HG03575 (cell line): ENCODE data around the gene EIF1AY.
"Not testable (repeated sequence)": the region's sequence is repeated elsewhere in the genome, so short reads cannot be mapped to it uniquely, and the experiment has no call there.

Experiments
- ATAC-seq: cut with Tn5 transposase; IDR thresholded peaks from one replicate; pipeline ENCODE4 v1.9.1; 2021; ENCODE audit not compliant: unreplicated experiment, insufficient number of reproducible peaks, low FRiP score; ENCODE audit errors: extremely low read depth

EIF1AY gene

DNA sequence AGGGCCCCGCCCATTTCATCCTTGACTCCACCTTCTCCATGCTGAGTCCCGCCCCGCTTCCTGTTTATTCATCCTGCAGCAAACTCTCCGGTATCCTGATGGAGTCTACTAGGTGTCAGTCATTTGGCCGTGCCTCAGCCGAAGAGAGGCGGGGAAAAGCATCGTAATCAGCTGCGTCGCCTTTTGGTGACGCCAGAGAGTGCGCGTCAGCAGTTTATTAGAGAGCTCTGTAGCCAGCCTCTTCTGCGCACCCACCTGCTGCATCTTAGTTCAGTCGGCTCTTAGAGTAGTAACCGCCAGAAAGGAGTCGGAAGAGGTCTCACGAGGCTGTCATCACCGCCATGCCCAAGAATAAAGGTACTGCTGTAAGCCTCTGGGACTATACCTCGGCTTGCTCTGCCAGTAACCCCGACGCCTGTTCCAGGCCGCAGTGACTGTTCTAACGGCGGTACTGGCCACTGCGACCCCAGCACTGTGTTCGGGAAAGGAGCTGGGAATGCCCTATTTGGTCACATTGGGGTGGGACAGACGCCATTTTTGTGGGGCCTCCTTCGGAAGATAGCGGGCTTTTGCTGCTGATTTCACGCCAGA, at the start of gene EIF1AY:
TSS of gene EIF1AY (plus strand) at position 246 of the 591 bp plus-strand sequence. CDS start at position 342, 96 bp downstream.
- ATAC-seq: no peak

DNA sequence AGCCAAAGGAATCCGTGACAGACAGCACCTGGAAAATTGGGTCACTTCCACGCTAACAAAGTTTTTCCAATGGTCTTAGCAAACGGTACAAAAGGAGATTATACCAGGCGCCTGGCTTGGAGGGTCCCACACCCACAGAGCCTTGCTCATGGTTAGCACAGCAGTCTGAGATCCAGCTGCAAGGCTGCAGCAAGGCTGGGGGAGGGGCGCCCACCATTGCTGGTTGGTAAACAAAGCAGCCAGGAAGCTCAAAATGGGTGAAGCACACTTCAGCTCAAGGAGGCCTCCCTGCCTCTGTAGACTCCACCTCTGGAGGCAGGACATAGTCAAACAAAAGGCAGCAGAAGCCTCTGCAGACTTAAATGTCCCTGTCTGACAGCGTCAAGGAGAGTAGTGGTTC, 47.1 kb upstream of the EIF1AY start:
- ATAC-seq: no peak

- no peak for ATAC-seq
Measured at GRCh38 chrY:20538186-20538585, 37.4 kb upstream of the EIF1AY start.

GRCh38 chrY:20538933-20539332, 36.6 kb upstream of the EIF1AY start:
- ATAC-seq: no peak

GRCh38 chrY:20544451-20544960, 31.1 kb upstream of the EIF1AY start:
- no peak for ATAC-seq

- no peak for ATAC-seq
Measured at GRCh38 chrY:20546071-20546470, 29.5 kb upstream of the EIF1AY start.

GRCh38 chrY:20549289-20549688, 26.3 kb upstream of the EIF1AY start:
- no peak for ATAC-seq

GRCh38 chrY:20551840-20552239, 23.7 kb upstream of the EIF1AY start:
- ATAC-seq: no peak

DNA sequence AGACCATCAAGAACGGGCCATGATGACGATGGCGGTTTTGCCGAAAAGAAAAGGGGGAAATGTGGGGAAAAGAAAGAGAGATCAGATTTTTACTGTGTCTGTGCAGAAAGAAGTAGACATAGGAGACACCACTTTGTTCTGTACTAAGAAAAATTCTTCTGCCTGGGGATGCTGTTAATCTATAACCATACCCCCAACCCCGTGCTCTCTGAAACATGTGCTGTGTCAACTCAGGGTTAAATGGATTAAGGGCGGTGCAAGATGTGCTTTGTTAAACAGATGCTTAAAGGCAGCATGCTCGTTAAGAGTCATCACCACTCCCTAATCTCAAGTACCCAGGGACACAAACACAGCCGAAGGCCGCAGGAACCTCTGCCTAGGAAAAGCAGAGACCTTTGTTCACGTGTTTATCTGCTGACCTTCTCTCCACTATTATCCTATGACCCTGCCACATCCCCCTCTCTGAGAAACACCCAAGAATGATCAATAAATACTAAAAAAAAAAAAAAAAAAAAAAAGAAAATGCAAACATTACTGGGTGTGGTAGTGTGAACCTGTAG, 22.7 kb upstream of the EIF1AY start:
- ATAC-seq: not testable (repeated sequence)

- ATAC-seq: no peak
Measured at GRCh38 chrY:20555820-20556219, 19.8 kb upstream of the EIF1AY start.

DNA sequence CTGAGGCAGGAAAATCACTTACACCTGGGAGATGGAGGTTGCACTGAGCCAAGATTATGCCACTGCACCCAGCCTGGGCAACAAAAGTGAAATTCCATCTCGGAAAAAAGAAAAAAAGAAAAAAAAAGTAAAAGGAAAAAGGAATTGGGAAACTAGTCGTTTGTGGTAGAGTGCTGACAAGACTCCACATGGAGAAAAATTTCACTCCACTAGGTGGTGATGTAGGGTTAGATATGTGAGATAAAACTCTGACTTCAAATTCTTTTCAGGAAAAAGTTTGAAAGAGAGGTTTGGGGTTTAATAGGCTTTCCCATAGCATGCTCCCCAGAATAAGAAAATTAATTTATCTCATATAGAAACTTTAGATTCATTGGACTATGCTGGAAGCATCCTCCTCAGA, 16.9 kb upstream of the EIF1AY start:
- ATAC-seq: no peak

GRCh38 chrY:20559873-20560512, 15.6 kb upstream of the EIF1AY start:
- ATAC-seq: no peak

GRCh38 chrY:20571306-20571705, 4.3 kb upstream of the EIF1AY start:
- no peak for ATAC-seq

- no peak for ATAC-seq
Measured at GRCh38 chrY:20576506-20576905, 930 bp downstream of the EIF1AY start.

DNA sequence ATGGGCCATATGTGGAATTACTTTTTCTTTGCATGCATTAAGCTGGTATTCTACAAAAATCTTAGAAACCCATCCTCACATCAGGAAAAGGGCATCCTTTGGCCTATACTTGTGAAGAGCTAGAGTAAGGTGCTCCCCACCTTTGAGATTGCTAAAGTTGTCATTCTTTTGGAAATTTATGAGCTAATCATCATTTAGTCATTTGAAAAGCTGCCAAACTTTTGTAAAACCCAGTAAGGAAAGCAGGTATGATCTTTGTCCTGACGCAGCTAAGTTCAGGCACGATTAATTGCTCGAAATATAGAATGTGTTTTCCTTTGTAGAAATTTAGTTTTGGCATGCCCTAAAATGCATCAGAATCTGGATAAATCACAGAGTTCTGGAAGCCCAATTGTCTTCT, 2.6 kb downstream of the EIF1AY start:
- no peak for ATAC-seq

DNA sequence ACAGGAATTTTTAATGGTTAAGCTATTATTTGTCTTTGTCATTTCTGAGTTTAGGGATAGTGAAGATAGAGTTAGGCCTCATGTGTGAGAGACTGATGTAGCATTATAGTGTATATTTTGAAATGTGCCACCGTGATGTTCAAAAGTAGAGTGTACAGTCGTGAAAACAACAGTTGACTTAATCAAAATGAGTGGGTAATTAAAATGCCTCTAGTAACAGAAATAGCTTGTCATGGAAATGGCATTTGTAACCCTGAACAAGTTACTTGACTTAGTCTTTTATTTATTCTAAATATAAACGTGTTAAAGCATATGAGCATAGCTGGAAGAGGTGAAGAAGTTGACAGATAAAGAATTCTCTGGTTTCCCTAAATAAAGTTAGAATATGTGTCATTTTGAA, 6.1 kb downstream of the EIF1AY start:
- no peak for ATAC-seq

GRCh38 chrY:20586161-20586560, 10.6 kb downstream of the EIF1AY start:
- no peak for ATAC-seq
